GM19043 (cell line): ENCODE data around the gene TFDP1.
"Not testable (repeated sequence)": the region's sequence is repeated elsewhere in the genome, so short reads cannot be mapped to it uniquely, and the experiment has no call there.

Experiments
- ATAC-seq: cut with Tn5 transposase; IDR thresholded peaks from one replicate; pipeline ENCODE4 v1.9.1; 2021; ENCODE audit warnings: low read depth; ENCODE audit not compliant: unreplicated experiment

The TFDP1 gene

GRCh38 chr13:113548778-113549621, 35.6 kb upstream of the TFDP1 start:
- ATAC-seq, result no peak

GRCh38 chr13:113550453-113550852, 34.1 kb upstream of the TFDP1 start:
- ATAC-seq, result no peak

GRCh38 chr13:113551081-113552000, 33.2 kb upstream of the TFDP1 start:
- no peak for ATAC-seq

- no peak for ATAC-seq
These were observed 32.5 kb upstream of the TFDP1 start for GRCh38 chr13:113552079-113552478.

GRCh38 chr13:113552786-113553434, 31.6 kb upstream of the TFDP1 start:
- no peak for ATAC-seq

GRCh38 chr13:113553511-113554332, 30.8 kb upstream of the TFDP1 start:
- ATAC-seq, result no peak

GRCh38 chr13:113554333-113554700, 30.2 kb upstream of the TFDP1 start:
- ATAC-seq, result no peak

GRCh38 chr13:113555141-113555540, 29.4 kb upstream of the TFDP1 start:
- ATAC-seq, result no peak

GRCh38 chr13:113557013-113557412, 27.5 kb upstream of the TFDP1 start:
- ATAC-seq, result no peak

- no peak for ATAC-seq
These were observed 26.1 kb upstream of the TFDP1 start for GRCh38 chr13:113558461-113558860.

- ATAC-seq, result no peak
These were observed 25.5 kb upstream of the TFDP1 start for GRCh38 chr13:113559061-113559460.

GRCh38 chr13:113559901-113560644, 24.5 kb upstream of the TFDP1 start:
- no peak for ATAC-seq

- ATAC-seq, result no peak
These were observed 23.7 kb upstream of the TFDP1 start for GRCh38 chr13:113560645-113561416.

GRCh38 chr13:113561417-113562084, 23.0 kb upstream of the TFDP1 start:
- ATAC-seq, result no peak

- no peak for ATAC-seq
These were observed 22.3 kb upstream of the TFDP1 start for GRCh38 chr13:113562085-113562749.

GRCh38 chr13:113562844-113563243, 21.7 kb upstream of the TFDP1 start:
- no peak for ATAC-seq

- not testable (repeated sequence) for ATAC-seq
These were observed 21.0 kb upstream of the TFDP1 start for GRCh38 chr13:113563511-113563910.
